Lung (tissue), 12 donors: Measurements from ENCODE around the gene ANKRD28. TPM values are rescaled to one million over a fixed set of nuclear protein-coding genes. Genes with fewer than 3 reads are reported as not detected.

Experiments used
- ATAC-seq: fragments of 200-7000 bp; cut with Tn5 transposase; one replicate; pipeline ENCODE4 v1.9.1; 2020; ENCODE audit warnings: moderate number of reproducible peaks; ENCODE audit not compliant: insufficient read depth, low FRiP score
- DNase-seq, 3 donors: peaks; one replicate each; pipeline ENCODE4 v3.0.0-alpha.2; 2013 to 2017
- H3K27ac ChIP-seq, 2 donors: one replicate each; pipeline ENCODE4 v1.5.1; 2013; ENCODE audit warnings: mild to moderate bottlenecking in 2 of 2, moderate library complexity in 2 of 2, control low read depth in 1 of 2, inconsistent platforms in 1 of 2, low read depth in 1 of 2, low read length in 1 of 2
- H3K27me3 ChIP-seq, 3 donors: one replicate each; pipeline ENCODE4 v1.5.1; 2013; ENCODE audit warnings: low read length in 2 of 3; ENCODE audit not compliant: control insufficient read depth in 3 of 3, insufficient read depth in 3 of 3
- H3K36me3 ChIP-seq, 4 donors: one replicate each; pipeline ENCODE4 v1.5.1; 2013; ENCODE audit warnings: low read length in 4 of 4, mild to moderate bottlenecking in 1 of 4, moderate library complexity in 1 of 4; ENCODE audit not compliant: control insufficient read depth in 4 of 4, insufficient read depth in 4 of 4
- H3K4me1 ChIP-seq, 5 donors: one replicate each; pipeline ENCODE4 v1.5.1; 2013; ENCODE audit warnings: low read length in 5 of 5, mild to moderate bottlenecking in 2 of 5, moderate library complexity in 1 of 5; ENCODE audit not compliant: control insufficient read depth in 5 of 5, insufficient read depth in 5 of 5
- H3K4me3 ChIP-seq: one replicate; pipeline ENCODE4 v1.5.1; 2013; ENCODE audit warnings: mild to moderate bottlenecking, control low read depth, moderate library complexity
- H3K9ac ChIP-seq, 2 donors: one replicate each; pipeline ENCODE4 v1.5.1; 2013; ENCODE audit warnings: low read length in 2 of 2, control low read depth in 1 of 2; ENCODE audit not compliant: insufficient read depth in 1 of 2
- H3K9me3 ChIP-seq, 4 donors: one replicate each; pipeline ENCODE4 v1.5.1; 2013; ENCODE audit warnings: low read length in 3 of 4, mild to moderate bottlenecking in 1 of 4, moderate library complexity in 1 of 4; ENCODE audit not compliant: control insufficient read depth in 4 of 4, insufficient read depth in 3 of 4
- WGBS, 2 donors: extraction: QIAGEN DNeasy Blood & Tissue Kit; methylation state at CpG; one replicate each; pipeline ENCODE4 v1.1.7; 2013; 5-methylcytosine and 5-hydroxymethylcytosine counted together
- polyA plus RNA-seq, 2 donors: library from polyadenylated mRNA; stranded (reverse); fragments of 200-250 nt; gene quantifications; one replicate each; pipeline ENCODE4 v1.2.1, GENCODE V29; 2013
- total RNA-seq, 2 donors: library from RNA; depleted of rRNA in 1 of 2; stranded (reverse); fragments of >200 nt in 1 of 2; gene quantifications; one replicate each; pipeline ENCODE4 v1.2.1, GENCODE V29; 2014 to 2021
- TF ChIP-seq, protein P1 (sequence below): IDR thresholded peaks from 2 replicates; pipeline ENCODE4 v1.5.1; 2012; ENCODE audit warnings: mild to moderate bottlenecking; ENCODE audit errors: control extremely low read depth, extremely low read depth
- donor health status: control.
- donor health status: control.
- donor health status: Bipolar disorder and iron deficiency.
- donor health status: healthy.
- donor health status: DM: yes; HTN: yes; CAD: no.

The ANKRD28 gene
- total and polyA plus RNA-seq, 4 donors: 11.1 to 66.7 (median 39.2) TPM

DNA sequence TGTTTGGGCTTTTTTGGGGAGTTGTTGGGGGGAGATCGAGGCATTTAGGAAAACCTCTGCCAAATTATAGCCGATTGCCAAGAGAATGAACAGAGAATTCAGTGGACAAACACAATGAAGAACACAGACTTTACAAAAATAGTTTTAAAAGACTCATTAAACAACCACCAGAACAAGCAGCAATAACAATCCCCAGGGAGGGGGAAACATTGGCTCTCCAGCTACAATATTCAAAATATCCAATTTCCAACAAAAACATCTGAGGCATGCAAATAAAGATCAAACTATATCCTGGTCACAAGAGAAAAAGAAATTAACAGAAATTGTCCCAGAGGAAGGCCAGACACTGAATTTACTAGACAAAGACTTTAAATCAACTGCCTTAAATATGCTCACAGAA lies 24.5 kb upstream of the ANKRD28 start:
- no peaks in the 10 kb centered on the region for H3K36me3 ChIP-seq
- TF ChIP-seq, protein P1, sequence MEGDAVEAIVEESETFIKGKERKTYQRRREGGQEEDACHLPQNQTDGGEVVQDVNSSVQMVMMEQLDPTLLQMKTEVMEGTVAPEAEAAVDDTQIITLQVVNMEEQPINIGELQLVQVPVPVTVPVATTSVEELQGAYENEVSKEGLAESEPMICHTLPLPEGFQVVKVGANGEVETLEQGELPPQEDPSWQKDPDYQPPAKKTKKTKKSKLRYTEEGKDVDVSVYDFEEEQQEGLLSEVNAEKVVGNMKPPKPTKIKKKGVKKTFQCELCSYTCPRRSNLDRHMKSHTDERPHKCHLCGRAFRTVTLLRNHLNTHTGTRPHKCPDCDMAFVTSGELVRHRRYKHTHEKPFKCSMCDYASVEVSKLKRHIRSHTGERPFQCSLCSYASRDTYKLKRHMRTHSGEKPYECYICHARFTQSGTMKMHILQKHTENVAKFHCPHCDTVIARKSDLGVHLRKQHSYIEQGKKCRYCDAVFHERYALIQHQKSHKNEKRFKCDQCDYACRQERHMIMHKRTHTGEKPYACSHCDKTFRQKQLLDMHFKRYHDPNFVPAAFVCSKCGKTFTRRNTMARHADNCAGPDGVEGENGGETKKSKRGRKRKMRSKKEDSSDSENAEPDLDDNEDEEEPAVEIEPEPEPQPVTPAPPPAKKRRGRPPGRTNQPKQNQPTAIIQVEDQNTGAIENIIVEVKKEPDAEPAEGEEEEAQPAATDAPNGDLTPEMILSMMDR: no peak
- H3K4me1 ChIP-seq: peaks cover 0 to 5% (median 0%) of the 10 kb centered on the region in 5 donors
- H3K9me3 ChIP-seq: no peaks in the 10 kb centered on the region
- no peaks in the 10 kb centered on the region for H3K27me3 ChIP-seq
- DNase-seq (no peak), ATAC-seq (no peak)
- H3K27ac ChIP-seq: no peak overlapping the region
- 93% methylated on average over 2 of the region's 2 CpGs for WGBS, 2 donors
- H3K4me3 ChIP-seq: no peak overlapping the region
- H3K9ac ChIP-seq: no peak overlapping the region

DNA sequence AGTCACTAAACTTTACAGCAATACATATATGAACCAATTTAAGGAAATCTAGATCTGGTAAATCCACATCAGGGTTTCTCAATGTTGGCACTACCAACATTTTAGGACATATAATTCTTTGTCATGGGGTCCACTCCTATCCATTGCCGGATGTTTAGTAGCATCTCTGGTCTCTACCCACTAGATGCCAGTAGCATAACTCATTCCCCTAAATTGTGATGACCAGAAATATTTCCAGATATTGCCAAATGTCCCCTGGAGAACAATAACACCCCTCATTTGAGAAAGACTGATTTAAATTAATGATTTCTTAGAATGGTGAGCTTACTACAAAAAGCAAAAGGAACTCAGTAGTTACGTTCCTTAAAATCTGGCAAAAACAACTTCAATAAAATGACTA lies 23.1 kb upstream of the ANKRD28 start:
- no peak overlapping the region for H3K4me3 ChIP-seq
- TF ChIP-seq, protein P1: no peak
- ATAC-seq (no peak), DNase-seq (no peak)
- H3K27ac ChIP-seq: no peak overlapping the region
- no peak overlapping the region for H3K9ac ChIP-seq
- 87 to 93% methylated on average over 2 of the region's 2 CpGs for WGBS, 2 donors
- H3K9me3 ChIP-seq: no peaks in the 10 kb centered on the region
- no peaks in the 10 kb centered on the region for H3K27me3 ChIP-seq
- H3K4me1 ChIP-seq: peaks cover 0 to 5% (median 0%) of the 10 kb centered on the region in 5 donors
- H3K36me3 ChIP-seq: no peaks in the 10 kb centered on the region

DNA sequence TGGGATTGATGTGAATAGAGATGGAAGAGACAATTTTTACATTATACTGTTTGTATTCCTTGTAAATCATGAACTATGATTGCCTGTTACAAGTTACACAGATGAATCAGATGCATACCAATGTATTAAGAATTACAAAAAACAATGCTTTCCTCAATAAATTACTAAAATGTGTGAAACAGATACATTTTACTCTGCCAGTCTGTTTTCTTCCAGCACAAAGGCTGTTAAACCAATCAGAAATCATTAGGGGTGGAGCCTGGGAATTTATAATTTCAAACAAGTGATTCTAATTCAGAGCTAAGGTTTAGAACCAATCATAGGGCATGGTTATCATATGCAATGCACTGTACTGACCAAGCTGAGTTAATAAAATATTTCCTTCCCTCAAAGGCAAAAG lies 21.8 kb upstream of the ANKRD28 start:
- no peak for DNase-seq
- Histone ChIP-seq H3K36me3 (no peaks in the 10 kb centered on the region), H3K9ac (no peak overlapping the region), H3K27me3 (no peaks in the 10 kb centered on the region), H3K4me3 (no peak overlapping the region), H3K4me1 (peaks cover 0 to 5% (median 0%) of the 10 kb centered on the region in 5 donors), H3K27ac (no peak overlapping the region), H3K9me3 (no peaks in the 10 kb centered on the region)
- ATAC-seq: no peak
- TF ChIP-seq, protein P1: no peak

DNA sequence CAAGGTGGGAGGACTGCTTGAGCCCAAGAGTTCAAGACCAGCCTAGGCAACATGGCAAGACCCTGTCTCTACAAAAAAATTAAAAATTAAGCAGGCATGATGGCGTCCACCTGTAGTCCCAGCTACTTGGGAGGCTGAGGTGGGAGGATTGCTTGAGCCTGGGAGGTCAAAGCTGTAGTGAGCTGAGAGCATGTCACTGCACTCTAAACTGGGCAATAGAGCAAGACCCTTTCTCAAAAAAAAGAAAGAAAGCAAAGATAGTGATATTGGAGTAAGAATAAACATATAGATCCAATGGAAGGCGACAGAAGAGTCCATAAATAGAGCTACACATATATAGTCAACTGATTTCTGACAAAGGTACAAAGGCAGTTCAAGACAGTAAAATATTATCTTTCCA lies 21.3 kb upstream of the ANKRD28 start:
- H3K27me3 ChIP-seq: no peaks in the 10 kb centered on the region
- H3K4me3 ChIP-seq: no peak overlapping the region
- H3K9ac ChIP-seq: no peak overlapping the region
- ATAC-seq (no peak), DNase-seq (no peak)
- no peak overlapping the region for H3K27ac ChIP-seq
- no peaks in the 10 kb centered on the region for H3K9me3 ChIP-seq
- H3K36me3 ChIP-seq: no peaks in the 10 kb centered on the region
- 94 to 99% methylated on average over 2 of the region's 2 CpGs for WGBS, 2 donors
- peaks cover 0 to 5% (median 0%) of the 10 kb centered on the region in 5 donors for H3K4me1 ChIP-seq
- TF ChIP-seq, protein P1: no peak
